Mesodermal cell (in vitro differentiated cells): Measurements from ENCODE around the gene TMEM259.

Experiments used
- H3K27ac ChIP-seq: 2 replicates; pipeline ENCODE4 v1.7.0; 2013; ENCODE audit warnings: mild to moderate bottlenecking, low read depth, low read length, moderate library complexity; ENCODE audit not compliant: severe bottlenecking
- H3K36me3 ChIP-seq: 2 replicates; pipeline ENCODE4 v1.7.1; 2013; ENCODE audit warnings: mild to moderate bottlenecking, low read length, moderate library complexity; ENCODE audit not compliant: control insufficient read depth, insufficient read depth
- H3K4me1 ChIP-seq: one replicate; pipeline ENCODE4 v1.7.1; 2013; ENCODE audit warnings: mild to moderate bottlenecking, low read length; ENCODE audit not compliant: insufficient read depth, control insufficient read depth, poor library complexity, severe bottlenecking
- H3K4me3 ChIP-seq: 2 replicates; pipeline ENCODE4 v1.7.0; 2013; ENCODE audit warnings: low read length, control low read depth, mild to moderate bottlenecking; ENCODE audit not compliant: insufficient read depth, poor library complexity, severe bottlenecking; ENCODE audit errors: extremely low read depth
- H3K9me3 ChIP-seq: 2 replicates; pipeline ENCODE4 v1.7.1; 2013; ENCODE audit warnings: mild to moderate bottlenecking, low read length, moderate library complexity; ENCODE audit not compliant: control insufficient read depth
- WGBS, 2 experiments: methylation state at CpG; one replicate each; pipeline ENCODE4 v1.1.5; 2013; ENCODE audit warnings: missing lambda C conversion rate in 2 of 2; ENCODE audit not compliant: insufficient coverage in 2 of 2; 5-methylcytosine and 5-hydroxymethylcytosine counted together

TMEM259 gene

GRCh38 chr19:996051-996838 is 24.7 kb downstream of the TMEM259 start:
- Histone ChIP-seq H3K27ac (no peak overlapping the region), H3K4me1 (peaks cover 3% of the 10 kb centered on the region), H3K9me3 (no peaks in the 10 kb centered on the region), H3K4me3 (no peak overlapping the region), H3K36me3 (peaks cover 22% of the 10 kb centered on the region)
- 50 to 55% methylated on average over 59 to 64 of the region's 64 CpGs for whole genome bisulfite sequencing, 2 experiments

- H3K4me1 ChIP-seq, result peaks cover 3% of the 10 kb centered on the region
- no peak overlapping the region for H3K4me3 ChIP-seq
- peaks cover 32% of the 10 kb centered on the region for H3K36me3 ChIP-seq
- no peak overlapping the region for H3K27ac ChIP-seq
- no peaks in the 10 kb centered on the region for H3K9me3 ChIP-seq
- 96 to 97% methylated on average over 24 to 25 of the region's 26 CpGs for WGBS, 2 experiments
These were observed 25.7 kb downstream of the TMEM259 start for GRCh38 chr19:995051-995827.

GRCh38 chr19:994516-994915 is 26.4 kb downstream of the TMEM259 start:
- Histone ChIP-seq H3K36me3 (peaks cover 39% of the 10 kb centered on the region), H3K4me3 (no peak overlapping the region), H3K9me3 (no peaks in the 10 kb centered on the region), H3K27ac (no peak overlapping the region), H3K4me1 (peaks cover 3% of the 10 kb centered on the region)
- WGBS, 2 experiments, result 95 to 99% methylated on average over 16 of the region's 18 CpGs

GRCh38 chr19:993831-994393 is 27.0 kb downstream of the TMEM259 start:
- Histone ChIP-seq H3K9me3 (no peaks in the 10 kb centered on the region), H3K4me1 (peaks cover 3% of the 10 kb centered on the region), H3K27ac (no peak overlapping the region), H3K36me3 (peaks cover 41% of the 10 kb centered on the region), H3K4me3 (no peak overlapping the region)
- WGBS, 2 experiments, result 95 to 97% methylated on average over 33 to 41 of the region's 43 CpGs

GRCh38 chr19:993361-993830 is 27.5 kb downstream of the TMEM259 start:
- no peaks in the 10 kb centered on the region for H3K9me3 ChIP-seq
- 93 to 95% methylated on average over 11 to 17 of the region's 17 CpGs for WGBS, 2 experiments
- no peak overlapping the region for H3K27ac ChIP-seq
- peaks cover 3% of the 10 kb centered on the region for H3K4me1 ChIP-seq
- H3K36me3 ChIP-seq, result peaks cover 46% of the 10 kb centered on the region
- H3K4me3 ChIP-seq, result no peak overlapping the region

GRCh38 chr19:992670-993055 is 28.3 kb downstream of the TMEM259 start:
- Histone ChIP-seq H3K27ac (no peak overlapping the region), H3K9me3 (no peaks in the 10 kb centered on the region), H3K36me3 (peaks cover 50% of the 10 kb centered on the region), H3K4me3 (no peak overlapping the region), H3K4me1 (peaks cover 3% of the 10 kb centered on the region)
- 96 to 99% methylated on average over 10 to 12 of the region's 13 CpGs for WGBS, 2 experiments

- no peaks in the 10 kb centered on the region for H3K9me3 ChIP-seq
- H3K4me3 ChIP-seq, result no peak overlapping the region
- peaks cover 53% of the 10 kb centered on the region for H3K36me3 ChIP-seq
- H3K4me1 ChIP-seq, result peaks cover 3% of the 10 kb centered on the region
- H3K27ac ChIP-seq, result no peak overlapping the region
- 95 to 98% methylated on average over 34 to 40 of the region's 42 CpGs for WGBS, 2 experiments
These were observed 28.8 kb downstream of the TMEM259 start for GRCh38 chr19:991932-992669.

- Histone ChIP-seq H3K9me3 (no peaks in the 10 kb centered on the region), H3K4me1 (peaks cover 3% of the 10 kb centered on the region), H3K4me3 (no peak overlapping the region), H3K36me3 (peaks cover 61% of the 10 kb centered on the region), H3K27ac (no peak overlapping the region)
- WGBS, 2 experiments, result 85 to 90% methylated on average over 14 to 19 of the region's 47 CpGs
These were observed 29.6 kb downstream of the TMEM259 start for GRCh38 chr19:991174-991931.

GRCh38 chr19:990746-991145 is 30.2 kb downstream of the TMEM259 start:
- WGBS, 2 experiments, result 89 to 94% methylated on average over 22 to 23 of the region's 23 CpGs
- H3K36me3 ChIP-seq, result peaks cover 67% of the 10 kb centered on the region
- no peak overlapping the region for H3K4me3 ChIP-seq
- no peaks in the 10 kb centered on the region for H3K9me3 ChIP-seq
- H3K27ac ChIP-seq, result no peak overlapping the region
- peaks cover 3% of the 10 kb centered on the region for H3K4me1 ChIP-seq

GRCh38 chr19:990119-990571 is 30.8 kb downstream of the TMEM259 start:
- Histone ChIP-seq H3K4me1 (no peaks in the 10 kb centered on the region), H3K4me3 (no peak overlapping the region), H3K9me3 (no peaks in the 10 kb centered on the region), H3K27ac (no peak overlapping the region), H3K36me3 (peaks cover 72% of the 10 kb centered on the region)
- WGBS, 2 experiments, result 85 to 86% methylated on average over 21 to 24 of the region's 27 CpGs
